Right lobe of liver (tissue), 4 donors: ENCODE results near the gene JKAMP.

Source experiments
- POLR2A ChIP-seq: fragments of 450-650 bp; IDR thresholded peaks from one replicate; pipeline ENCODE4 v1.6.1; 2017; ENCODE audit warnings: antibody characterized with exemption, mild to moderate bottlenecking
- TF ChIP-seq, protein P1 (sequence below), 4 donors: fragments of 200-600 bp in 3 of 4; fragments of 450-650 bp in 1 of 4; IDR thresholded peaks; one replicate each; pipeline versions ENCODE4 v1.5.1 to v1.8.0; 2016 to 2022; ENCODE audit warnings: antibody characterized with exemption in 4 of 4, mild to moderate bottlenecking in 2 of 4
- donor health status: DM: no; HTN: no; CAD: no.
- donor health status: DM: no; HTN: no; CAD: no.
- donor health status: DM: no; HTN: yes; CAD: no.

DNA sequence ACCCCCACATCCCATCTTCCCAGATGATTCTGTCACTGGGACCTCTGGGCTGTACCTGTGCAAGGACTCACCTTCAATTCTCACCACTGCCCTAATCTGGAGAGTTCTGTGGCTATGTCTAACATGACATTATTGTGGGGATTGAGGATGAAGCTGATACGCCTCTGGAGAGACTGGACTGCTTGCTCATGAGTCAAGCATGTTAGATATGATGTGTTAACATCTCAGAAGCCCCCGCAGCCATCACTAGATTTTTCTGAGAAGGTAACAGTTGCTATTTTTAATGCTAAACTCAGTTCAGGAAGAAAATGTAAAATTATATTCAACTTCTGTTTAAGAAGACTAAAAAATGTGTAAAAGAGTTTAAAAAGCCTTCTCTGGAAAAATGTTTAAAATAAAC is 25.7 kb downstream of the JKAMP start:
- TF ChIP-seq, protein P1, sequence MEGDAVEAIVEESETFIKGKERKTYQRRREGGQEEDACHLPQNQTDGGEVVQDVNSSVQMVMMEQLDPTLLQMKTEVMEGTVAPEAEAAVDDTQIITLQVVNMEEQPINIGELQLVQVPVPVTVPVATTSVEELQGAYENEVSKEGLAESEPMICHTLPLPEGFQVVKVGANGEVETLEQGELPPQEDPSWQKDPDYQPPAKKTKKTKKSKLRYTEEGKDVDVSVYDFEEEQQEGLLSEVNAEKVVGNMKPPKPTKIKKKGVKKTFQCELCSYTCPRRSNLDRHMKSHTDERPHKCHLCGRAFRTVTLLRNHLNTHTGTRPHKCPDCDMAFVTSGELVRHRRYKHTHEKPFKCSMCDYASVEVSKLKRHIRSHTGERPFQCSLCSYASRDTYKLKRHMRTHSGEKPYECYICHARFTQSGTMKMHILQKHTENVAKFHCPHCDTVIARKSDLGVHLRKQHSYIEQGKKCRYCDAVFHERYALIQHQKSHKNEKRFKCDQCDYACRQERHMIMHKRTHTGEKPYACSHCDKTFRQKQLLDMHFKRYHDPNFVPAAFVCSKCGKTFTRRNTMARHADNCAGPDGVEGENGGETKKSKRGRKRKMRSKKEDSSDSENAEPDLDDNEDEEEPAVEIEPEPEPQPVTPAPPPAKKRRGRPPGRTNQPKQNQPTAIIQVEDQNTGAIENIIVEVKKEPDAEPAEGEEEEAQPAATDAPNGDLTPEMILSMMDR (IDR thresholded peaks at IDR 0.05): no peak
- no peak for TF ChIP-seq POLR2A
